Measurements from ENCODE around the gene PARP12. TPM values are rescaled to one million over a fixed set of nuclear protein-coding genes. Genes with fewer than 3 reads are reported as not detected.

Gene PARP12
- total and polyA plus RNA-seq, 9 of the 15 experiments (the other 6 are each of a cell fraction or from before 2014, with no cell fraction given), result 4.6 to 40.4 (median 23.5) TPM

GRCh38 chr7:140003913-140004382, 58.8 kb downstream of the PARP12 start (continued):
- TF ChIP-seq POLR2H (tag; IDR thresholded peaks at IDR 0.05; ENCODE audit: low read depth) (no peak), CHD4 (IDR thresholded peaks at IDR 0.05; ENCODE audit: insufficient read depth, insufficient replicate concordance, low read depth, low read length, poor library complexity, severe bottlenecking) (no peak), ZNF76 (CRISPR knock-in tag; IDR thresholded peaks at IDR 0.05; ENCODE audit: borderline replicate concordance) (no peak), ZNF146 (CRISPR knock-in tag; IDR thresholded peaks at IDR 0.05; ENCODE audit: unreplicated experiment) (no peak), EHMT2 (IDR thresholded peaks at IDR 0.05) (0 out of 2 replicates have a peak, but pooled peaks have one; percentile 38), STAT5A (IDR thresholded peaks at IDR 0.05; ENCODE audit: borderline replicate concordance, low read length) (no peak), NRF1 (conservative IDR thresholded peaks at IDR 0.05 in 1 of 2, IDR thresholded peaks at IDR 0.05 in 1 of 2) (no peak), NFIX (CRISPR knock-in tag; IDR thresholded peaks at IDR 0.05; ENCODE audit: low read depth) (no peak), ARID4B (CRISPR knock-in tag; IDR thresholded peaks at IDR 0.05) (no peak), CBX3 (IDR thresholded peaks at IDR 0.05; ENCODE audit: borderline replicate concordance in 1 of 2, low read length in 2 of 2) (0 out of 3 replicates have a peak, but pooled peaks of 1 of the 2 experiments have one; percentile 47), AFF1 (IDR thresholded peaks at IDR 0.05; ENCODE audit: low read depth in 1 of 2, partially characterized antibody in 2 of 2) (no peak), ZBTB17 (CRISPR knock-in tag; IDR thresholded peaks at IDR 0.05) (peak; percentile 14; the same call in 1 of the 2 replicates), ZNF280B (CRISPR knock-in tag; IDR thresholded peaks at IDR 0.05) (no peak), MYBL2 (IDR thresholded peaks at IDR 0.05; ENCODE audit: low read depth) (no peak), MYBL2 (CRISPR knock-in tag; IDR thresholded peaks at IDR 0.05; ENCODE audit: borderline replicate concordance) (no peak), DLX4 (CRISPR knock-in tag; IDR thresholded peaks at IDR 0.05) (no peak)

Measured in K562 (cell line).